CD4-positive, alpha-beta T cell treated with Interleukin-1 beta for 1 hour (primary cell): ENCODE measurements around the gene CD300A.

Source experiments
- DNase-seq, 2 donors: peaks; one replicate each; pipeline ENCODE4 v3.0.0-alpha.2; 2020 to 2022

CD300A gene

GRCh38 chr17:74522381-74523105 lies 56.1 kb downstream of the CD300A start:
- DNase-seq: no peak

GRCh38 chr17:74523308-74523707 lies 56.9 kb downstream of the CD300A start:
- no peak for DNase-seq

- DNase-seq: no peak
Measured at GRCh38 chr17:74524653-74525464, 58.4 kb downstream of the CD300A start.

GRCh38 chr17:74525465-74525725 lies 59.0 kb downstream of the CD300A start:
- no peak for DNase-seq

GRCh38 chr17:74525781-74526288 lies 59.4 kb downstream of the CD300A start:
- no peak for DNase-seq

- DNase-seq: no peak
Measured at GRCh38 chr17:74526681-74527080, 60.2 kb downstream of the CD300A start.

GRCh38 chr17:74527081-74527480 lies 60.6 kb downstream of the CD300A start:
- no peak for DNase-seq

GRCh38 chr17:74527756-74528155 lies 61.3 kb downstream of the CD300A start:
- DNase-seq: no peak

GRCh38 chr17:74528491-74529199 lies 62.2 kb downstream of the CD300A start:
- peak; percentile 12 to 75 for DNase-seq

GRCh38 chr17:74529243-74529642 lies 62.8 kb downstream of the CD300A start:
- no peak for DNase-seq

- DNase-seq: no peak
Measured at GRCh38 chr17:74530831-74531150, 64.4 kb downstream of the CD300A start.

- DNase-seq: peak in 1 of 2 donors; percentile 13
Measured at GRCh38 chr17:74531231-74531761, 64.9 kb downstream of the CD300A start, which contains the start of gene CD300LB. Gene CD300LB (minus strand): TSS chr17:74531475. CDS start chr17:74531350, 125 bp downstream.

- peak; percentile 31 to 81 for DNase-seq
Measured at GRCh38 chr17:74532115-74532514, 65.7 kb downstream of the CD300A start.
